Heart right ventricle (tissue), 16 donors: ENCODE measurements around the gene SNCG. TPM values are rescaled to one million over a fixed set of nuclear protein-coding genes. Genes with fewer than 3 reads are reported as not detected.
"Not testable (repeated sequence)": the region's sequence is repeated elsewhere in the genome, so short reads cannot be mapped to it uniquely, and the experiment has no call there.

Experiments
- ATAC-seq, 8 donors: fragments of 200-7000 bp; cut with Tn5 transposase; one replicate each; pipeline ENCODE4 v1.9.1; 2020; ENCODE audit warnings: mild to moderate bottlenecking in 8 of 8, moderate library complexity in 8 of 8, moderate number of reproducible peaks in 1 of 8
- DNase-seq, 2 donors: peaks; one replicate each; pipeline ENCODE4 v3.0.0-alpha.2; 2020
- H3K27ac ChIP-seq, 10 donors: fragments of 200-600 bp; sonication (generic) in 2 of 10; one replicate each; pipeline versions ENCODE4 v1.5.0 to v1.8.0; 2020 to 2022; ENCODE audit warnings: mild to moderate bottlenecking in 3 of 10
- H3K27me3 ChIP-seq, 7 donors: fragments of 200-600 bp; one replicate each; pipeline ENCODE4 v1.8.0; 2021 to 2022; ENCODE audit warnings: mild to moderate bottlenecking in 2 of 7
- H3K36me3 ChIP-seq, 9 donors: fragments of 200-600 bp; sonication (generic) in 1 of 9; one replicate each; pipeline versions ENCODE4 v1.5.0 to v1.8.0; 2020 to 2022; ENCODE audit warnings: mild to moderate bottlenecking in 2 of 9
- H3K4me1 ChIP-seq, 9 donors: fragments of 200-600 bp; sonication (generic) in 1 of 9; one replicate each; pipeline versions ENCODE4 v1.5.0 to v1.8.0; 2020 to 2022; ENCODE audit warnings: mild to moderate bottlenecking in 4 of 9
- H3K4me3 ChIP-seq, 10 donors: fragments of 200-600 bp; sonication (generic) in 2 of 10; one replicate each; pipeline versions ENCODE4 v1.5.0 to v1.8.0; 2020 to 2022; ENCODE audit warnings: mild to moderate bottlenecking in 7 of 10, moderate library complexity in 2 of 10
- H3K9me3 ChIP-seq, 11 donors: fragments of 200-600 bp in 10 of 11; sonication (generic) in 2 of 11; one replicate each; pipeline versions ENCODE4 v1.5.0 to v1.8.0; 2013 to 2022; ENCODE audit warnings: mild to moderate bottlenecking in 2 of 11, control low read depth in 1 of 11, moderate library complexity in 1 of 11
- WGBS, 2 donors: extraction: QIAGEN DNeasy Blood & Tissue Kit; methylation state at CpG; one replicate each; pipeline ENCODE4 v1.1.7; 2013; ENCODE audit warnings: inconsistent platforms in 1 of 2; 5-methylcytosine and 5-hydroxymethylcytosine counted together
- intact Hi-C, 10 donors: fragments of 100-400 bp; cut with DNase I; formaldehyde crosslinking; loops; one replicate each; pipeline versions ENCODE4 v1.11.1 to v1.14.2; 2022
- polyA plus RNA-seq, 2 donors: library from polyadenylated mRNA; stranded (reverse); fragments of 200-250 nt; gene quantifications; one replicate each; pipeline ENCODE4 v1.2.3, GENCODE V29; 2013
- total RNA-seq, 10 donors: library from RNA; stranded (reverse); fragmentation: NEBNext Ultra II Directional in 3 of 10; extraction: Animal tissue kit (Norgen Biotek cat#: 25700) in 3 of 10; gene quantifications; one replicate each; pipeline versions ENCODE4 v1.2.1 to v1.2.4, GENCODE V29; 2021 to 2023
- TF ChIP-seq, protein P1 (sequence below), 9 donors: fragments of 200-600 bp; sonication (generic) in 2 of 9; IDR thresholded peaks; one replicate each; pipeline versions ENCODE4 v1.5.0 to v1.8.0; 2021 to 2022; ENCODE audit warnings: antibody characterized with exemption in 9 of 9, mild to moderate bottlenecking in 5 of 9, moderate library complexity in 1 of 9
- donor health status: Arrhythmogenic right ventricular cardiomyopathy.
- donor health status: ischemic (EF 13 %, LVEDD 7.1; RV severe dilation, severe dysfunction).
- donor health status: healthy with polysubstance abuse.
- donor health status: DM: no; HTN: yes; CAD: no.
- donor health status: DM: no; HTN: no; CAD: no.
- donor health status: ischemic (EF 25% LVEDD 6.9; RV normal size, moderate dysfunction).
- donor health status: ischemic (EF 25% LVEDD 5.7; RV mildly dilated, moderate dysfunction).
- donor health status: healthy.
- donor health status: DM: yes; HTN: yes; CAD: no.
- donor health status: Ischemic cardiomyopathy.
- donor health status: ischemic (EF 35%, LVEDD 5.7; RV mildly dilated, moderate dysfunction).
- donor health status: nonischemic (EF 11% LVEDD 7.7; RV severe dilation, severe dysfunction).
- donor health status: DM: yes; HTN: yes; CAD: no.
- donor health status: PGD.
- donor health status: ischemic (EF 29% LVEDD 5.4; RV normal size, mild dysfunction).
- donor health status: nonischemic (EF 23%, LVEDD 6.1; RV moderate dilation, normal function).

Gene SNCG
- total and polyA plus RNA-seq, 12 donors = 9.4 to 68.0 (median 14.4) TPM

DNA sequence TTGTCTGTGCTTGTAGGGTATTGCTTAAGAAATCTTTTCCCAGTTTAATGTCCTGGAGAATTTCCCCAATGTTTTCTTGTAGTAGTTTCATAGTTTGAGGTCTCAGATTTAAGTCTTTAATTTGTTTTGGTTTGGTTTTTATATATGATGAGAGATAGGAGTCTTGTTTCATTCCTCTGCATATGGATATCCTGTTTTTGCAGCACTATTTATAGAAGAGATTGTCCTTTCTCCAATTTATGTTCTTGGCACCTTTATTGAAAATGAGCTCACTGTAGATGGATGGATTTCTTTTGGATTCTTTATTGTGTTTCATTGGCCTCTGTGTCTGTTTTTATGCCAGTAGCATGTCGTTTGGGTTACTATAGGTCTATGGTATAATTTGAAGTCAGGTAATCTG, 30.1 kb downstream of the SNCG start:
- WGBS, 2 donors = 47 to 56% methylated on average over 1 of the region's 1 CpG
- Histone ChIP-seq H3K4me3 (no peak overlapping the region), H3K9me3 (no peaks in the 10 kb centered on the region), H3K36me3 (peaks cover 0 to 25% (median 0%) of the 10 kb centered on the region in 9 donors), H3K4me1 (no peaks in the 10 kb centered on the region), H3K27ac (no peak overlapping the region), H3K27me3 (no peaks in the 10 kb centered on the region)
- TF ChIP-seq, protein P1, sequence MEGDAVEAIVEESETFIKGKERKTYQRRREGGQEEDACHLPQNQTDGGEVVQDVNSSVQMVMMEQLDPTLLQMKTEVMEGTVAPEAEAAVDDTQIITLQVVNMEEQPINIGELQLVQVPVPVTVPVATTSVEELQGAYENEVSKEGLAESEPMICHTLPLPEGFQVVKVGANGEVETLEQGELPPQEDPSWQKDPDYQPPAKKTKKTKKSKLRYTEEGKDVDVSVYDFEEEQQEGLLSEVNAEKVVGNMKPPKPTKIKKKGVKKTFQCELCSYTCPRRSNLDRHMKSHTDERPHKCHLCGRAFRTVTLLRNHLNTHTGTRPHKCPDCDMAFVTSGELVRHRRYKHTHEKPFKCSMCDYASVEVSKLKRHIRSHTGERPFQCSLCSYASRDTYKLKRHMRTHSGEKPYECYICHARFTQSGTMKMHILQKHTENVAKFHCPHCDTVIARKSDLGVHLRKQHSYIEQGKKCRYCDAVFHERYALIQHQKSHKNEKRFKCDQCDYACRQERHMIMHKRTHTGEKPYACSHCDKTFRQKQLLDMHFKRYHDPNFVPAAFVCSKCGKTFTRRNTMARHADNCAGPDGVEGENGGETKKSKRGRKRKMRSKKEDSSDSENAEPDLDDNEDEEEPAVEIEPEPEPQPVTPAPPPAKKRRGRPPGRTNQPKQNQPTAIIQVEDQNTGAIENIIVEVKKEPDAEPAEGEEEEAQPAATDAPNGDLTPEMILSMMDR (IDR thresholded peaks at IDR 0.05) = no peak
- DNase-seq = no peak
- intact Hi-C loops = loop anchor here in 1 of 10 donors (10.0 kb wide), 1 partner anchor 66 kb away; no protein-coding TSS in a partner anchor
- ATAC-seq = no peak

GRCh38 chr10:86991362-86991761, 33.0 kb downstream of the SNCG start:
- H3K36me3 ChIP-seq = peaks cover 0 to 45% (median 0%) of the 10 kb centered on the region in 9 donors
- H3K27me3 ChIP-seq, H3K4me1 ChIP-seq, H3K27ac ChIP-seq, H3K9me3 ChIP-seq, ATAC-seq, H3K4me3 ChIP-seq, DNase-seq, intact Hi-C loops: not testable (repeated sequence)
- 74 to 85% methylated on average over 12 of the region's 12 CpGs for WGBS, 2 donors

GRCh38 chr10:86992456-86992855, 34.1 kb downstream of the SNCG start:
- no peak for ATAC-seq
- TF ChIP-seq, protein P1 (IDR thresholded peaks at IDR 0.05) = no peak
- H3K4me3 ChIP-seq = no peak overlapping the region
- no peaks in the 10 kb centered on the region for H3K4me1 ChIP-seq
- H3K27me3 ChIP-seq = no peaks in the 10 kb centered on the region
- H3K27ac ChIP-seq = no peak overlapping the region
- intact Hi-C loops = no loop called here
- DNase-seq = no peak
- peaks cover 0 to 52% (median 0%) of the 10 kb centered on the region in 9 donors for H3K36me3 ChIP-seq
- H3K9me3 ChIP-seq = no peaks in the 10 kb centered on the region

DNA sequence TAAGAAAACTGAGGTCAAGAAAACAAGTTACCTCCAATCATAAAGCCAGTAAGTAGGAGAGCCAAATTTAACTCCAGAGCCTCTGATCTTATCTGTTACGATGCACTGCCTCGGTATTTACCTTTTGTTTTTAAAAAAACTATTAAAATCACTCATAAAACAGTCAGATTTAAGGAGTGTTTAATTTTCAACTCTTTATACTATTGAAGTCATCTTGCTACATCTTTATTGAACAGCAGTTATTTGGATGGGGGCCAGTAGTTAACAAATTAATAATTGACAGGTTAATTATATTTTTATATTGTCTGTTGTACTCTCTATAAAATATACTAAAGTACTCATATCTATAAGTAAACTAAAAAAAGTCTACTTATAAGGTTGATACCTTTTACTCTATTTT, 34.5 kb downstream of the SNCG start:
- H3K27ac ChIP-seq = no peak overlapping the region
- peaks cover 0 to 52% (median 0%) of the 10 kb centered on the region in 9 donors for H3K36me3 ChIP-seq
- H3K4me3 ChIP-seq = no peak overlapping the region
- DNase-seq (no peak), ATAC-seq (no peak)
- H3K9me3 ChIP-seq = no peaks in the 10 kb centered on the region
- intact Hi-C loops = no loop called here
- no peaks in the 10 kb centered on the region for H3K27me3 ChIP-seq
- TF ChIP-seq, protein P1 (IDR thresholded peaks at IDR 0.05) = no peak
- H3K4me1 ChIP-seq = no peaks in the 10 kb centered on the region
- WGBS, 2 donors = 87 to 91% methylated on average over 2 of the region's 2 CpGs

- DNase-seq, ATAC-seq, H3K27ac ChIP-seq, H3K4me3 ChIP-seq, H3K9me3 ChIP-seq, H3K27me3 ChIP-seq, intact Hi-C loops, H3K4me1 ChIP-seq: not testable (repeated sequence)
- WGBS, 2 donors = 71 to 77% methylated on average over 6 of the region's 6 CpGs
- peaks cover 0 to 58% (median 0%) of the 10 kb centered on the region in 9 donors for H3K36me3 ChIP-seq
Observed at GRCh38 chr10:86999802-87000403, 41.5 kb downstream of the SNCG start.
